Heart right ventricle (tissue), 16 donors: ENCODE results near the gene REM2. TPM values are rescaled to one million over a fixed set of nuclear protein-coding genes. Genes with fewer than 3 reads are reported as not detected.
A peak's percentile ranks its signal among the peaks of the same experiment; 100 is the strongest.

Experiments used
- ATAC-seq, 8 donors: fragments of 200-7000 bp; cut with Tn5 transposase; one replicate each; pipeline ENCODE4 v1.9.1; 2020; ENCODE audit warnings: mild to moderate bottlenecking in 8 of 8, moderate library complexity in 8 of 8, moderate number of reproducible peaks in 1 of 8
- DNase-seq, 2 donors: peaks; one replicate each; pipeline ENCODE4 v3.0.0-alpha.2; 2020
- H3K27ac ChIP-seq, 10 donors: fragments of 200-600 bp; sonication (generic) in 2 of 10; one replicate each; pipeline versions ENCODE4 v1.5.0 to v1.8.0; 2020 to 2022; ENCODE audit warnings: mild to moderate bottlenecking in 3 of 10
- H3K27me3 ChIP-seq, 7 donors: fragments of 200-600 bp; one replicate each; pipeline ENCODE4 v1.8.0; 2021 to 2022; ENCODE audit warnings: mild to moderate bottlenecking in 2 of 7
- H3K36me3 ChIP-seq, 9 donors: fragments of 200-600 bp; sonication (generic) in 1 of 9; one replicate each; pipeline versions ENCODE4 v1.5.0 to v1.8.0; 2020 to 2022; ENCODE audit warnings: mild to moderate bottlenecking in 2 of 9
- H3K4me1 ChIP-seq, 9 donors: fragments of 200-600 bp; sonication (generic) in 1 of 9; one replicate each; pipeline versions ENCODE4 v1.5.0 to v1.8.0; 2020 to 2022; ENCODE audit warnings: mild to moderate bottlenecking in 4 of 9
- H3K4me3 ChIP-seq, 10 donors: fragments of 200-600 bp; sonication (generic) in 2 of 10; one replicate each; pipeline versions ENCODE4 v1.5.0 to v1.8.0; 2020 to 2022; ENCODE audit warnings: mild to moderate bottlenecking in 7 of 10, moderate library complexity in 2 of 10
- H3K9me3 ChIP-seq, 11 donors: fragments of 200-600 bp in 10 of 11; sonication (generic) in 2 of 11; one replicate each; pipeline versions ENCODE4 v1.5.0 to v1.8.0; 2013 to 2022; ENCODE audit warnings: mild to moderate bottlenecking in 2 of 11, control low read depth in 1 of 11, moderate library complexity in 1 of 11
- CTCF ChIP-seq, 9 donors: fragments of 200-600 bp; sonication (generic) in 2 of 9; IDR thresholded peaks; one replicate each; pipeline versions ENCODE4 v1.5.0 to v1.8.0; 2021 to 2022; ENCODE audit warnings: antibody characterized with exemption in 9 of 9, mild to moderate bottlenecking in 5 of 9, moderate library complexity in 1 of 9
- WGBS, 2 donors: extraction: QIAGEN DNeasy Blood & Tissue Kit; methylation state at CpG; one replicate each; pipeline ENCODE4 v1.1.7; 2013; ENCODE audit warnings: inconsistent platforms in 1 of 2; 5-methylcytosine and 5-hydroxymethylcytosine counted together
- intact Hi-C, 10 donors: fragments of 100-400 bp; cut with DNase I; formaldehyde crosslinking; loops; one replicate each; pipeline versions ENCODE4 v1.11.1 to v1.14.2; 2022
- polyA plus RNA-seq, 2 donors: library from polyadenylated mRNA; stranded (reverse); fragments of 200-250 nt; gene quantifications; one replicate each; pipeline ENCODE4 v1.2.3, GENCODE V29; 2013
- total RNA-seq, 10 donors: library from RNA; stranded (reverse); fragmentation: NEBNext Ultra II Directional in 3 of 10; extraction: Animal tissue kit (Norgen Biotek cat#: 25700) in 3 of 10; gene quantifications; one replicate each; pipeline versions ENCODE4 v1.2.1 to v1.2.4, GENCODE V29; 2021 to 2023
- donor health status: Arrhythmogenic right ventricular cardiomyopathy.
- donor health status: ischemic (EF 13 %, LVEDD 7.1; RV severe dilation, severe dysfunction).
- donor health status: healthy with polysubstance abuse.
- donor health status: DM: no; HTN: yes; CAD: no.
- donor health status: DM: no; HTN: no; CAD: no.
- donor health status: ischemic (EF 25% LVEDD 6.9; RV normal size, moderate dysfunction).
- donor health status: ischemic (EF 25% LVEDD 5.7; RV mildly dilated, moderate dysfunction).
- donor health status: healthy.
- donor health status: DM: yes; HTN: yes; CAD: no.
- donor health status: Ischemic cardiomyopathy.
- donor health status: ischemic (EF 35%, LVEDD 5.7; RV mildly dilated, moderate dysfunction).
- donor health status: nonischemic (EF 11% LVEDD 7.7; RV severe dilation, severe dysfunction).
- donor health status: DM: yes; HTN: yes; CAD: no.
- donor health status: PGD.
- donor health status: ischemic (EF 29% LVEDD 5.4; RV normal size, mild dysfunction).
- donor health status: nonischemic (EF 23%, LVEDD 6.1; RV moderate dilation, normal function).

The REM2 gene
- total and polyA plus RNA-seq, 12 donors = 0.07 to 0.25 (median 0.18) TPM; not detected in 6

- Histone ChIP-seq H3K27ac (peak overlapping the region in 1 of 10 donors; percentile 26), H3K4me3 (no peak overlapping the region), H3K27me3 (no peaks in the 10 kb centered on the region), H3K9me3 (no peaks in the 10 kb centered on the region), H3K36me3 (peaks cover 0 to 73% (median 42%) of the 10 kb centered on the region in 9 donors), H3K4me1 (peaks cover 0 to 22% (median 0%) of the 10 kb centered on the region in 9 donors)
- intact Hi-C loops = loop anchor here in 2 of 10 donors (2.0 to 10.0 kb wide), 2 partner anchors 27 to 75 kb away; partner anchors contain the start of gene MRPL52 (in 1 of the 2)
- peak; percentile 5 to 67 (median 55) for TF ChIP-seq CTCF (IDR thresholded peaks at IDR 0.05)
- DNase-seq = peak in 1 of 2 donors; percentile 44
- ATAC-seq = peak; percentile 32 to 77 (median 46)
- WGBS, 2 donors = 44 to 58% methylated on average over 3 of the region's 3 CpGs
These were observed 17.2 kb downstream of the REM2 start for GRCh38 chr14:22900081-22900799.

DNA sequence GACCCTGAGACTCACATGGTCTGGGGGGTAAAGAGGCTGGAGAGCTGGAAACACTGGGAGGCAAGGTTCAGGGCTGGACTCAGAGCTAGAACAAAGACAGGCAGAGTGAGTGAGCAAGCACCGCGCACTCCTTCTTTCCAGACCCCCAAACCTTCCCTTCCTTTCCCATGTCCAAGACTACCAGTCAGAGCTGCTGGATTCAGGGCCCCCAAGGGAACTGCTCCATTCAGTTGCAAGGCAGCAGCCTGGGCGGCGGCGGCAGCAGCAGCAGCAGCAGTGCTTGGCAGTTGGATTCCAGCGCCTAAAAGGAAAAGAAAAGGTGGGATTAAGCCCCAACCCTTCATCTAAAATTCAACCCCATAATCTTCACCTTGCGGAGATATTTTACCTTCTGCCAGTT lies 18.8 kb downstream of the REM2 start:
- intact Hi-C loops = loop anchor here in 2 of 10 donors (2.0 to 10.0 kb wide), 2 partner anchors 29 to 77 kb away; partner anchors contain the start of gene MRPL52 (in 1 of the 2)

DNA sequence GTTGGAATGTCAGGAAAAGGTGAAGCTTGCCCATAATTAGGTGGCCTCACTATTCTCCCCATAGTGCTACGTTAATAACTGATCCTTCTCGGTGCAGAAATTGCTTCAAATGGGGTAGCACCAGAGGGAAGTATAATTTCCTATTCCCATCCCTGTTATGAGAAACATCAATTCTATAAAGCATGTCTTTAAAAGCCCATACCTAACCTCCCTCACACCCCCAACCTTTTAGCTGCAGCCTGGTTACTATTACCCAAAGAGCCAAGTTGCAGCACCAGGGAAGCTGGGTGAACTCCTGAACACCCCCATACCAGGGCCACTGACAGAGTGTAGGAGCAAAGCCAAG lies 20.7 kb downstream of the REM2 start:
- DNase-seq = no peak
- Histone ChIP-seq H3K27ac (no peak overlapping the region), H3K9me3 (no peaks in the 10 kb centered on the region), H3K4me3 (no peak overlapping the region), H3K4me1 (peaks cover 0 to 9% (median 2%) of the 10 kb centered on the region in 9 donors), H3K27me3 (no peaks in the 10 kb centered on the region), H3K36me3 (peaks cover 0 to 97% (median 63%) of the 10 kb centered on the region in 9 donors)
- 88 to 98% methylated on average over 2 of the region's 2 CpGs for WGBS, 2 donors
- intact Hi-C loops = loop anchor here in 1 of 10 donors (10.0 kb wide), 1 partner anchor 79 kb away; the partner anchor contains the start of gene MRPL52
- ATAC-seq = no peak
- TF ChIP-seq CTCF (IDR thresholded peaks at IDR 0.05) = no peak

More for the DNA sequence above, 18.8 kb downstream of the REM2 start:
- Histone ChIP-seq H3K4me3 (no peak overlapping the region), H3K27ac (no peak overlapping the region), H3K4me1 (peaks cover 0 to 16% (median 0%) of the 10 kb centered on the region in 9 donors), H3K27me3 (no peaks in the 10 kb centered on the region), H3K9me3 (no peaks in the 10 kb centered on the region), H3K36me3 (peaks cover 0 to 88% (median 58%) of the 10 kb centered on the region in 9 donors)
- 97% methylated on average over 7 of the region's 7 CpGs for WGBS, 2 donors
- no peak for TF ChIP-seq CTCF (IDR thresholded peaks at IDR 0.05)
- no peak for ATAC-seq
- DNase-seq = no peak

DNA sequence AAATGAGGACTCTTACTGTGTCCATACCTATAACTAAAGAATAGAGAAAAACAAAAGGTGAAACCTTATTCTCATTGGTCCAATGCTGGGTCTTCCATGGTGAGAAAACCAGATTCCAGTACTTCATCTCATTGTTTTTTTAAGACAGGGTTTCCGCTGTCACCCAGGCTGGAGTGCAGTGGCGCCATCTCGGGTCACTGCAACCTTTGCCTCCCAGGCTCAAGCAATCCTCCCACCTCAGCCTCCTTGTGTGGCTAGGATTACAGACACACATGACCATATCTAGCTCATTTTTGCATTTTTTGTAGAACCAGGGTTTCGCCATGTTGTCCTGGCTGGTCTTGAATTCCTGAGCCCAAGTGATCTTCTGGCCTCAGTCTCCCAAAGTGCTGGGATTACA lies 22.6 kb downstream of the REM2 start:
- DNase-seq (no peak), ATAC-seq (no peak)
- TF ChIP-seq CTCF (IDR thresholded peaks at IDR 0.05) = no peak
- Histone ChIP-seq H3K9me3 (no peaks in the 10 kb centered on the region), H3K27me3 (no peaks in the 10 kb centered on the region), H3K4me1 (peaks cover 0 to 14% (median 0%) of the 10 kb centered on the region in 9 donors), H3K27ac (no peak overlapping the region), H3K4me3 (no peak overlapping the region), H3K36me3 (peaks cover 0 to 100% (median 73%) of the 10 kb centered on the region in 9 donors)
- intact Hi-C loops = loop anchor here in 1 of 10 donors (10.0 kb wide), 1 partner anchor 81 kb away; the partner anchor contains the start of gene MRPL52
- WGBS, 2 donors = 94 to 95% methylated on average over 4 of the region's 4 CpGs
